ENCODE measurements around the gene STIL.
"Not testable (repeated sequence)": the region's sequence is repeated elsewhere in the genome, so short reads cannot be mapped to it uniquely, and the experiment has no call there.

Gene STIL

GRCh38 chr1:47324682-47325081 is 10.7 kb upstream of the STIL start:
- in situ Hi-C loops (cut with HindIII; ENCODE audit: low sequenced_read_pairs) = loop anchor here (5.0 kb wide), 1 partner anchor 97 kb away; no protein-coding TSS in a partner anchor

DNA sequence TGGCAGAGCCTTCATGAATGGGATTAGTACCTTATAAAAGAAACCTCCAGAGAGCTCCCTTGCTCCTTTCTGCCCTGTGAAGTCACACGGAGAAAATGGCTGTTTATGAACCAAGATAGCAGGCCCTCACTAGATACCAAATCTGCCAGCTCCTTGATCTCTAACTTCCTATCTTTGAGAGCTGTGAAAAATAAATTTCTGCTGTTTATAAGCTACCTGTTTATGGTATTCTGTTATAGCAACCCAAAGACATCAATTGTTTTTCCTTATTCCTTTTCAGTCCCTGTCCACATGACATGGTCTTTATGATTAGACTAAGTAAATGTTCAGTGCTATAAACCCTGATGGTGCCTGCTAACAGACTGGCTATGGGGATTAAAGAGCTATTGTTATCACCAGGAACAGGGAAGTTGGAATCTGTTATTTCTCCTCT is 9.7 kb upstream of the STIL start:
- in situ Hi-C loops (cut with HindIII; ENCODE audit: low sequenced_read_pairs) = loop anchor here (5.0 kb wide), 1 partner anchor 96 kb away; no protein-coding TSS in a partner anchor

DNA sequence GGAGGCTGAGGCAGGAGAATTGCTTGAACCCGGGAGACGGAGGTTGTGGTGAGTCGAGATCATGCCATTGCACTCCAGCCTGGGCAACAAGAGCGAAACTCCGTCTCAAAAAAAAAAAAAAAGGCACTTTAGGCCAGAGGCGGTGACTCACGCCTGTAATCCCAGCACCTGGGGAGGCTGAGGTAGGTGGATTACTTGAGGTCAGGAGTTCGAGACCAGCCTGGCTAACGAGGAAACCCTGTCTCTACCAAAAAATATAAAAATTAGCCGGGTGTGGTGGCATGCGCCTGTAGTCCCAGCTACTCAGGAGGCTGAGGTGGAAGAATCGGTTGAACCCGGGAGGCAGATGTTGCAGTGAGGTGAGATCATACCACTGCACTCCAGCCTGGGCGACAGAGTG is 6.0 kb upstream of the STIL start:
- in situ Hi-C loops (cut with HindIII; ENCODE audit: low sequenced_read_pairs) = loop anchor here (5.0 kb wide), 1 partner anchor 93 kb away; no protein-coding TSS in a partner anchor

DNA sequence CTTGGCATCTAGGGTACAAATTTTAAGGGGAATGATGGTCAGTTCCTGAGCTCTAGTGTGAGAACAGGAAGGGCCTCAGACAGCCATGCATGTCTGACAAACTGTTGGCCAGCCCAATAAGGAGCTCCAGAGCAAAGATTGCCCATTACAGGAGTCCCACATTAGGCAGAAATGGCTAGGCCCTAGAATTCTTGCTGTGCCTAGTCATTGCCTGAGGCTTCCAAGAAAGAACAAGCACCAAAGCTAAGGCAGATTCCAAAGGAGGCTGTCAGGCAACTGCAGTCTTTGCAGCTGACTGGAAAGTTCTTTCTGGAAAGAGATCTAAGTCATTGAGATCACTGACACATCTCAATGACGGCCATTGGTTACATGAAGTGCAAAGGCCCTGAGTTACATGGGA is 3.9 kb upstream of the STIL start:
- in situ Hi-C loops (cut with HindIII; ENCODE audit: low sequenced_read_pairs) = no loop called here

GRCh38 chr1:47309427-47309826 is 4.5 kb downstream of the STIL start:
- in situ Hi-C loops (cut with HindIII; ENCODE audit: low sequenced_read_pairs) = no loop called here

GRCh38 chr1:47302472-47302871 is 11.5 kb downstream of the STIL start:
- in situ Hi-C loops (cut with HindIII; ENCODE audit: low sequenced_read_pairs) = no loop called here

DNA sequence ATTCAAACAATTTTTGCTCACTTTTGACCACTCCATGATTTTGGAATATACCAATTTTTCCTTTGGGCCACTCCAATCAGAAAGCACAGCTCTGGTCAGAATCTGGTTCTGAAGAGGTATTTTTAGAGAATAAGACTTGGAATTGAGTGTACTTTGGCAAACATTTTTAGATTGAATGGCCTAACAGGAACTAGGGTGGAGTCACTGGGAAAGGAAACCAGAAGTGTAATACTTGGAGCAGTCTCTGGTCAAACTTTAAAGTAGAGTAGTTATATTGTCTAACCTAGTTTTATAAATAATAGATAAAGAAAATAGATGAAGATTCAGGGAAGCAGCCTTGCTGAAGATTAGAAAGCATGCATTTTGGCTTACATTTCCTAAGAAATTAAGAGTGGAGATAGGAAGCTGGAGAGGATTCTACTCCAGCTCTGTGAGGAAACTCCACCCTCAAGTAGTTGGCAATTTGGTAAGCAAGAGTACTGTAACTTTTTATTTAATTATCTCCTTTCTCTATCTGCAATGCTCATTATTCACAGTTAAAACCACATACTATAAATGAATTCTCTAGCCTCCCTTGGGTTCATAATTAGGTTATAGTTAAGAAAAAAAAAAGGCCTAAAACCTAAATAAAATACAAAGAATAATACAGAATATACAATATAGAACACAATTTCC is 15.8 kb downstream of the STIL start:
- in situ Hi-C loops (cut with HindIII; ENCODE audit: low sequenced_read_pairs) = no loop called here

- in situ Hi-C loops (cut with HindIII; ENCODE audit: low sequenced_read_pairs) = no loop called here
Measured at GRCh38 chr1:47295579-47295978, 18.4 kb downstream of the STIL start.

DNA sequence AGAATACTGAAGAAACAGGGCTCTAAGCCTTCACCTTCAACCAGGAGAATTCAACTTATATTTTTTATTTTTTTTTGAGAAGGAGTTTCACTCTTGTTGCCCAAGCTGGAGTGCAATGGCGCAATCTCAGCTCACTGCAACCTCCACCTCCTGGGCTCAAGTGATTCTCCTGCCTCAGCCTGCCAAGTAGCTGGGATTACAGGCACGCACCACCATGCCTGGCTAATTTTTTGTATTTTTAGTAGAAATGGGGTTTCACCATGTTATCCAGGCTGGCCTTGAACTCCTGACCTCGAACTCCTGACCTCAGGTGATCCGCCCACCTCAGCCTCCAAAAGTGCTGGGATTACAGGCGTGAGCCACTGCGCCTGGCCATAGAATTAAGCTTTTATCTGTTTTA is 19.1 kb downstream of the STIL start:
- in situ Hi-C loops (cut with HindIII; ENCODE audit: low sequenced_read_pairs) = not testable (repeated sequence)

GRCh38 chr1:47288116-47288515 is 25.8 kb downstream of the STIL start:
- in situ Hi-C loops (cut with HindIII; ENCODE audit: low sequenced_read_pairs) = not testable (repeated sequence)

DNA sequence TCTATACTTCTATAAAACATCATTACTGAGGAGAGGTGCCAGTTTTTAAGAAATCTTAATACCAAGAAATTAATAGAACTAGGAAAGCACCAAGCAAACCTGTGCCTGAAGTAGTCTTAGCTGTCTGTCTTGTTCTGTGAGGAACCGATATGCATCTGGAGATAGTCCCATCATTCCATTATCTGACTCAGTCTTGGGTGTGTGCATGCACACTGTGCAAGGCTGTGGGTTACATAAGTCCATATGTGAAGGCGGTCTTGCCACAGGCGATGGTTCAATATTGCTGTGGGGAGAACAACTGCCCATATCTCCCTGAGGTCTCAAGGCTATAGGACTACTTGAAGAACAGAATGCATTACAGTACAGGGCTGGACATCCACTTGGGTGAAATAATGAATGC is 33.8 kb downstream of the STIL start:
- in situ Hi-C loops (cut with HindIII; ENCODE audit: low sequenced_read_pairs) = no loop called here

- in situ Hi-C loops (cut with HindIII; ENCODE audit: low sequenced_read_pairs) = no loop called here
Measured at GRCh38 chr1:47276850-47277249, 37.1 kb downstream of the STIL start.

- in situ Hi-C loops (cut with HindIII; ENCODE audit: low sequenced_read_pairs) = not testable (repeated sequence)
Measured at GRCh38 chr1:47275811-47276210, 38.1 kb downstream of the STIL start.

DNA sequence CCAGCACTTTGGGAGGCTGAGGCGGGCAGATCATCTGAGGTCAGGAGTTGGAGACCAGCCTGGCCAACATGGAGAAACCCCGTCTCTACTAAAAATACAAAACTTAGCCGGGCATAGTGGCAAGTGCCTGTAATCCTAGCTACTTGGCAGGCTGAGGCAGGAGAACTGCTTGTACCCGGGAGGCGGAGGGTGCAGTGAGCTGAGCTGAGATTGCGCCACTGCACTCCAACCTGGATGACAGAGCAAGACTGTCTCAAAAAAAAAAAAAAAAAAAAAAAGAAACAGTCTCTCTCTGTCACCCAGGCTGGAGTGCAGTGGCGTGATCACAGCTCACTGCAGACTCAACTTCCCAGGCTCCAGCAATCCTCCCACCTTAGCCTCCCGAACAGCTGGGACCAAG is 48.4 kb downstream of the STIL start:
- in situ Hi-C loops (cut with HindIII; ENCODE audit: low sequenced_read_pairs) = not testable (repeated sequence)

- in situ Hi-C loops (cut with HindIII; ENCODE audit: low sequenced_read_pairs) = no loop called here
Measured at GRCh38 chr1:47262787-47263413, 51.0 kb downstream of the STIL start.

GRCh38 chr1:47257224-47257623 is 56.7 kb downstream of the STIL start:
- in situ Hi-C loops (cut with HindIII; ENCODE audit: low sequenced_read_pairs) = no loop called here

DNA sequence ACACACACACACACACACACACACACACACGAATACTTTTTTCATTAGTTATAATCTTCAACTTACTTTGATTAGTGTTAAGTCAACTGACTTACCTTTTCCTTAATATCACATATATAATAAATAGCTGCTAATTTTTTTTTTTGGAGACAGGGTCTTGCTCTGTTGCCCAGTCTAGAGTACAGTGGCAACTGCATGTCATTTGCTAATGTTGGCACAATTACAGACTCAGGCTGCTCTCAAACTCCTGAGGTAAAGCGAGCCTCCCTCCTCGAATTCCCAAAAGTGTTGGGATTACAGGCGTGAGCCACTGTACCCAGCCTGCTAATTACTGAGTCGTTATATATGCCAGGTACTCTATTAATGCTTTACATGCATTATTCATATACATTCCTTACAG is 61.2 kb downstream of the STIL start:
- in situ Hi-C loops (cut with HindIII; ENCODE audit: low sequenced_read_pairs) = no loop called here

DNA sequence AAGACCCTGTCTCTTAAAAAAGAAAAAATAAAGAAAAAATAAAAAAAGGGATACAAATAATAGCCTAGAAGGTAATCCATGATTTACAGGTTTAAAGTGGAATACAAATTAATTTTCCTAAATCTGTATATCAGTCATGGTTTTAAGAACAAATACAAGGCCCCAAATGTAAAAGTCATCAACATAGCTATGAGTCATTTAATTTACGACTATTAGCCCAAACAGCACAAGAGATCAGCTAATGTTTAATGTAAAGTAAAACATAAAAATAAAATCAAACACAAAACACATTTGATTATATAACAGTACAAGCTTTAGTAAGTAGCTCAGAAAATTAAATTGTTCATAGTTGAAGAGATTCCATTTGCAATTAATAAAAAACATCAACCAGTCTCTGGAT is 61.6 kb downstream of the STIL start:
- in situ Hi-C loops (cut with HindIII; ENCODE audit: low sequenced_read_pairs) = no loop called here

DNA sequence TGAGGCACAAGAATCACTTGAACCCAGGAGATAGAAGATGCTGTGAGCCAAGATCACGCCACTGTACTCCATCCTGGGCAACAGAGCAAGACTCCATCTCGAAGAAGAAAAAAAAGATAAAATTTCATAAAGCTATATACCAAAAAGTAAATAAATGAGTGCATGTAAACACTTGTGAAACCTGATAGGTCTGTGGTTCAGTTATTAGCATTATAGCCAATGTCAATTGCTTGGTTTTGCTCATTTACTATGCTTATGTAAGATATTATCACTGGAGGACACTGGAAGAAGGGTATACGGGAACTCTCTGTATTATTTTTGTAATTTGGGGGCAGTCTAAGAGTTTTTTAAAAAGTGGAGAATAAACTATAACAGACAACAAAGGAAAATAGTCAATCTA is 64.2 kb downstream of the STIL start:
- in situ Hi-C loops (cut with HindIII; ENCODE audit: low sequenced_read_pairs) = loop anchor here (5.0 kb wide), 1 partner anchor 47 kb away; no protein-coding TSS in a partner anchor

GRCh38 chr1:47244339-47244862 is 69.5 kb downstream of the STIL start:
- in situ Hi-C loops (cut with HindIII; ENCODE audit: low sequenced_read_pairs) = no loop called here

- in situ Hi-C loops (cut with HindIII; ENCODE audit: low sequenced_read_pairs) = no loop called here
Measured at GRCh38 chr1:47243910-47244309, 70.0 kb downstream of the STIL start.
